Measurements from ENCODE around the gene SBSN. TPM values are rescaled to one million over a fixed set of nuclear protein-coding genes. Genes with fewer than 3 reads are reported as not detected.

SBSN gene
- total RNA-seq, 2 donors from 2014 or later, result not detected

DNA sequence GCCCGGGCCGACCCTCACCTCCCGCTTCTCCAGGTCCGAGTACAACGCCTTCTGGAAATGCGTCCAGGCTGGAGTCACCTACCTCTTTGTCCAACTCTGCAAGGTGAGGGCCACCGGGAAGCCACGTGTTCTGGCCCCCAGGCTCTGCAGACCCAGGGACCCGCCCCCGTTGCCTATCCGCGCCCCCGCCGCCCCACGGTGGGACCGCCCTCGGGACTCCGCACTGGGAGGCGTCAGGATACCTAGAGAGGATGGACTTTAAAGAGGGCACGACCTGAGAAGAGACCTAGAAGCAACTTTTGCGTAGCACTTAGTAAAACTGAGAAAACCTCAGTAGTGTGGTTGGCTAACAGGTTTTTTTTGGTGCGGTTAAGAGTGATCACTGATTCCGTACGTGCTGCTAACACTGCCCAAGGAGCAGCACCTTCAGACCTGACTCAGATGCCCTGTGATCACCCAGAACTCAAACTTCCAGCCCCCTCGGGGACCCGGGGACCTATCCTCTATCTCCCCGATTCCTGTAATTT is 17.8 kb upstream of the SBSN start:
- H3K4me1 ChIP-seq, result peaks cover 0 to 22% of the 10 kb centered on the region in 2 donors
- H3K4me3 ChIP-seq, result peak overlapping the region; percentile 86 to 88
- TF ChIP-seq CTCF (IDR thresholded peaks at IDR 0.05), result no peak
- peak overlapping the region; percentile 86 to 89 for H3K27ac ChIP-seq
- no peaks in the 10 kb centered on the region for H3K9me3 ChIP-seq
- H3K36me3 ChIP-seq, result no peaks in the 10 kb centered on the region
- no peak for DNase-seq (ENCODE audit: low spot score)
- no peaks in the 10 kb centered on the region for H3K27me3 ChIP-seq

- H3K27me3 ChIP-seq, result no peaks in the 10 kb centered on the region
- H3K27ac ChIP-seq, result peak within 1 kb of the TSS; percentile 86 to 89
- H3K4me3 ChIP-seq, result peak within 1 kb of the TSS; percentile 86 to 88
- DNase-seq (ENCODE audit: low spot score), result peak; percentile 92
- H3K4me1 ChIP-seq, result peaks cover 0 to 22% of the 10 kb centered on the region in 2 donors
- H3K36me3 ChIP-seq, result no peaks in the 10 kb centered on the region
- no peaks in the 10 kb centered on the region for H3K9me3 ChIP-seq
- peak in 1 of 2 donors; percentile 15 for TF ChIP-seq CTCF (IDR thresholded peaks at IDR 0.05)
Measured at GRCh38 chr19:35545001-35545854, 17.1 kb upstream of the SBSN start, which contains the start of gene TMEM147. TMEM147 (plus strand) TSS chr19:35545626; CDS start chr19:35545740, 114 bp downstream.

GRCh38 chr19:35544110-35544802 is 16.1 kb upstream of the SBSN start:
- Histone ChIP-seq H3K4me3 (peak overlapping the region; percentile 86 to 88), H3K9me3 (no peaks in the 10 kb centered on the region), H3K36me3 (no peaks in the 10 kb centered on the region), H3K27me3 (no peaks in the 10 kb centered on the region), H3K27ac (peak overlapping the region in 1 of 2 donors; percentile 89), H3K4me1 (peaks cover 0 to 22% of the 10 kb centered on the region in 2 donors)
- TF ChIP-seq CTCF (IDR thresholded peaks at IDR 0.05), result no peak
- no peak for DNase-seq (ENCODE audit: low spot score)

DNA sequence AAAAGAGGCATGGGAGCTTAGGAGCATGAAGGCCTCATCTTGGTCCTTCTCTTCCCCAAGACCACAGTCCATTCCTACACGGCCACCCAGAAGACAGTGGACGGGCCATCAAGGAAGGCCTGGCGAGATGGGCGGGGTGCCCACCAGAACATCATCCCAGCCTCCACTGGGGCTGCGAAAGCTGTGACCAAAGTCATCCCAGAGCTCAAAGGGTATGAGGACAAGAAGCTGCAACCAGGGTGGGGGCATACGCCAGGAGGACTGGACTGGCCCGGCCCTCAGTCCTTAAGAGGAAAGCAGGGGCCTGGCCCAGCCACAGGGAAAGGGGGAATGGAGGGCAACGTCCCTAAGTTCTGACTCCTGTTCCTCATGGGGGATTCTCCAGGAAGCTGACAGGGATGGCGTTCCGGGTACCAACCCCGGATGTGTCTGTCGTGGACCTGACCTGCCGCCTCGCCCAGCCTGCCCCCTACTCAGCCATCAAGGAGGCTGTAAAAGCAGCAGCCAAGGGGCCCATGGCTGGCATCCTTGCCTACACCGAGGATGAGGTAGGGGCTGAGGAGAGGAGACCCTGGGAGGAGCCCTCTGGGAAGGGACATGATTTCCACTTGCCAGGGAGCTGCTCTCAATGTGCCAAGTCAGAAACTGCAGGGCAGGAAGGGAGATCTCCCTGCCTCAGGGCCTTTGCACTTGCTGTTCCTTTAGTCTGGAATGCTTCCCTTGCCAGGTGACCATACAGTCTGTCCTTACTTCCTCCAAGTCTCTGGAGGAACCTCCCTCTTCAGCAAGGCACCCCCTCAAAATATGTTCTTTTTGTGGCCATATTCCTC is 15.4 kb upstream of the SBSN start:
- TF ChIP-seq CTCF (IDR thresholded peaks at IDR 0.05), result no peak

DNA sequence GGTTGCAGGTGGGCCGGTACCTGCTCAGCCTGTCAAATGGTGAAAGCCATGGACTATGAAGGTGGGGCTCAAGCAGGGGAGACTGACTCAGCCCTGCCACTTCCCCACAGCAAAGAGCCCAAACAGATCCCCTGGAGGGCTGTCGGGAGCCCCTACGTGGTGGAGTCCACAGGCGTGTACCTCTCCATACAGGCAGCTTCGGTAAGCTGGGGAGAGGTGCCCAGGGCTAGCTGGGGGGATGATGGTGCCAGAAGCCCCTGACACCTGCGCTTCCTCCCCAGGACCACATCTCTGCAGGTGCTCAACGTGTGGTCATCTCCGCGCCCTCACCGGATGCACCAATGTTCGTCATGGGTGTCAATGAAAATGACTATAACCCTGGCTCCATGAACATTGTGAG is 14.1 kb upstream of the SBSN start:
- Histone ChIP-seq H3K4me3 (no peak overlapping the region), H3K36me3 (no peaks in the 10 kb centered on the region), H3K4me1 (peaks cover 0 to 22% of the 10 kb centered on the region in 2 donors), H3K27me3 (no peaks in the 10 kb centered on the region), H3K27ac (no peak overlapping the region), H3K9me3 (no peaks in the 10 kb centered on the region)
- DNase-seq (ENCODE audit: low spot score), result no peak
- no peak for TF ChIP-seq CTCF (IDR thresholded peaks at IDR 0.05)

More for the DNA sequence above, 15.4 kb upstream of the SBSN start:
- H3K36me3 ChIP-seq, result no peaks in the 10 kb centered on the region
- H3K9me3 ChIP-seq, result no peaks in the 10 kb centered on the region
- no peak for DNase-seq (ENCODE audit: low spot score)
- H3K27ac ChIP-seq, result no peak overlapping the region
- H3K27me3 ChIP-seq, result no peaks in the 10 kb centered on the region
- H3K4me3 ChIP-seq, result no peak overlapping the region
- peaks cover 0 to 22% of the 10 kb centered on the region in 2 donors for H3K4me1 ChIP-seq
